ENCODE measurements around the gene ZNF546.

ZNF546 gene

DNA sequence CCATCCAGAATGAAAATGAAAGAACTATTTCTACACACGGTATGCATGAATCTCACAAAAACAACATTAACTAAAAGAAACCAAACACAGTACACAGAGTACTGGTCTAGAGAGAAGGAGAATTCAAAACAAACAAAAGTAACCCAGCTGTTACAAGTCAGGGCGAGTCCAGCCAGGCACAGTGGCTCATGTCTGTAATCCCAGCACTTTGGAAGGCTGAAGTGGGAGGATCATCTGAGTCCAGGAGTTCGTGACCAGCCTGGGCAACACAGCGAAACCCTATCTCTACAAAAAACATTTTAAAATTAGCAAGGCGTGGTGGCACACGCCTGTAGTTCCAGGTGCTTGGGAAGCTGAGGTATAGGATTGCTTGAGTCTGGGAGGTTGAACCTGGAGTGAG, 27.6 kb upstream of the ZNF546 start:
- no peaks in the 10 kb centered on the region for H3K9me3 ChIP-seq (ENCODE audit: insufficient read depth, low read depth, low read length)
- H3K4me1 ChIP-seq (ENCODE audit: insufficient read depth, low read length): 0 out of 2 replicates have a peak, but pooled peaks cover 3% of the 10 kb centered on the region
- peaks cover 23% of the 10 kb centered on the region for H3K36me3 ChIP-seq (ENCODE audit: insufficient read depth, low read depth, low read length)
- H3K4me3 ChIP-seq (ENCODE audit: low read length): no peak overlapping the region
- H3K9ac ChIP-seq (ENCODE audit: low read depth, low read length): no peak overlapping the region
- no peaks in the 10 kb centered on the region for H3K27me3 ChIP-seq (ENCODE audit: insufficient read depth, low read length)
- no peak overlapping the region for H3K27ac ChIP-seq (ENCODE audit: low read length)

DNA sequence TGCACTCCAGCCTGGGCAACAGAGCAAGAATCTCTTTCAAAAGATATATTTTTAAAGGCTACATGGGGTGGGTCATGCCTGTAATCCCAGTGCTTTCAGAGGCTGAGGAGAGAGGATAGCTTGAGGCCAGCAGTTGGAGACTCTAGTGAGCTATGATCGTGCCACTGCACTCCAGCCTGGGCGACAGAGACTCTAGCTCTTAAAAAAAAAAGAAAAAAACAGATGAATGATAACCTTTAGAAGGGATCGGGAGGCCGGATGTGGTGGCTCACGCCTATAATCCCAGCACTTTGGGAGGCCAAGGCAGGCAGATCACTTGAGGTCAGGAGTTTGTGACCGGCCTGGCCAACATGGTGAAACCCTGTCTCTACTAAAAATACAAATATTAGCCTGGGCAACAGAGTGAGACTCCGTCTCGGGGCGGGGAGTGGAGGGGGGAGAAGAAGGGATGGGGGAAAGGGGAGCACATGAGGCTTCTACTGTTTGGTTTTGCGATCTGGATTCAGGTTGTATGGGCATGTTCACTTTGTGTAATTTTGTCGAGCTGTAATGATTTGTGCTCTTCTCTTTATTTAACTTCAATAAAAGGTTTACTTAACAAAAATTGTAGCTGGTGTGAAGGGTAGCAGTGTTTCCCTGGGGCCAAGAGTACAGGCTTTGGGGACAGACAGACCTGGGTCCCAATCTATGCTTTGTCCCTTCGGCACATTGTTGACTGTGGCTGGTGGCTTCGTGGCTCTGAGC, 27.0 kb upstream of the ZNF546 start:
- Histone ChIP-seq H3K27ac (ENCODE audit: low read length) (no peak overlapping the region), H3K4me1 (ENCODE audit: insufficient read depth, low read length) (0 out of 2 replicates have a peak, but pooled peaks cover 3% of the 10 kb centered on the region), H3K27me3 (ENCODE audit: insufficient read depth, low read length) (no peaks in the 10 kb centered on the region), H3K36me3 (ENCODE audit: insufficient read depth, low read depth, low read length) (peaks cover 28% of the 10 kb centered on the region), H3K4me3 (ENCODE audit: low read length) (peak overlapping the region; percentile 81), H3K9me3 (ENCODE audit: insufficient read depth, low read depth, low read length) (no peaks in the 10 kb centered on the region), H3K9ac (ENCODE audit: low read depth, low read length) (peak overlapping the region; percentile 95)

DNA sequence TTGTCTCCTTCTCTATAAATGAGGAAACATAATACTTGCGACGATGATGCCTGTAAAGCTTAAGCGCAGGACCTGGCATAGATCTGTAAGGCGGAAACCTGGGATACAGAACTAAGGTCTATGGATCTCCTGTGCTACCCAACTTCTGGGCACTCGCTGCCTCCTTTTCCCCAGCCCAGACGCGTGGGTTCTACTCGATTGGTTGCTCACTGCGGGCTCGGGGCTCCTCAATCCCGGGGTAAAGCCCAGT, 26.5 kb upstream of the ZNF546 start:
- Histone ChIP-seq H3K36me3 (ENCODE audit: insufficient read depth, low read depth, low read length) (peaks cover 33% of the 10 kb centered on the region), H3K4me1 (ENCODE audit: insufficient read depth, low read length) (0 out of 2 replicates have a peak, but pooled peaks cover 3% of the 10 kb centered on the region), H3K27ac (ENCODE audit: low read length) (peak overlapping the region; percentile 33), H3K9ac (ENCODE audit: low read depth, low read length) (peak overlapping the region; percentile 95), H3K4me3 (ENCODE audit: low read length) (peak overlapping the region; percentile 81), H3K9me3 (ENCODE audit: insufficient read depth, low read depth, low read length) (no peaks in the 10 kb centered on the region), H3K27me3 (ENCODE audit: insufficient read depth, low read length) (no peaks in the 10 kb centered on the region)

- peak within 1 kb of the TSS; percentile 81 for H3K4me3 ChIP-seq (ENCODE audit: low read length)
- H3K27ac ChIP-seq (ENCODE audit: low read length): peak within 1 kb of the TSS; percentile 35
- no peaks in the 10 kb centered on the region for H3K9me3 ChIP-seq (ENCODE audit: insufficient read depth, low read depth, low read length)
- 0 out of 2 replicates have a peak, but pooled peaks cover 3% of the 10 kb centered on the region for H3K4me1 ChIP-seq (ENCODE audit: insufficient read depth, low read length)
- no peaks in the 10 kb centered on the region for H3K27me3 ChIP-seq (ENCODE audit: insufficient read depth, low read length)
- H3K9ac ChIP-seq (ENCODE audit: low read depth, low read length): peak within 1 kb of the TSS; percentile 95
- H3K36me3 ChIP-seq (ENCODE audit: insufficient read depth, low read depth, low read length): peaks cover 38% of the 10 kb centered on the region
Measured at GRCh38 chr19:39970675-39971379, 26.0 kb upstream of the ZNF546 start, which contains the start of gene PSMC4. Gene PSMC4 (plus strand): TSS chr19:39971165. CDS start chr19:39971203, 38 bp downstream.

GRCh38 chr19:39971380-39972035, 25.4 kb upstream of the ZNF546 start:
- Histone ChIP-seq H3K4me3 (ENCODE audit: low read length) (peak overlapping the region; percentile 81), H3K4me1 (ENCODE audit: insufficient read depth, low read length) (0 out of 2 replicates have a peak, but pooled peaks cover 3% of the 10 kb centered on the region), H3K36me3 (ENCODE audit: insufficient read depth, low read depth, low read length) (peaks cover 38% of the 10 kb centered on the region), H3K9ac (ENCODE audit: low read depth, low read length) (peak overlapping the region; percentile 90), H3K27ac (ENCODE audit: low read length) (peak overlapping the region; percentile 35), H3K9me3 (ENCODE audit: insufficient read depth, low read depth, low read length) (no peaks in the 10 kb centered on the region), H3K27me3 (ENCODE audit: insufficient read depth, low read length) (no peaks in the 10 kb centered on the region)

GRCh38 chr19:39974377-39975155, 22.3 kb upstream of the ZNF546 start:
- Histone ChIP-seq H3K27me3 (ENCODE audit: insufficient read depth, low read length) (no peaks in the 10 kb centered on the region), H3K9me3 (ENCODE audit: insufficient read depth, low read depth, low read length) (no peaks in the 10 kb centered on the region), H3K4me1 (ENCODE audit: insufficient read depth, low read length) (0 out of 2 replicates have a peak, but pooled peaks cover 3% of the 10 kb centered on the region), H3K9ac (ENCODE audit: low read depth, low read length) (no peak overlapping the region), H3K36me3 (ENCODE audit: insufficient read depth, low read depth, low read length) (peaks cover 67% of the 10 kb centered on the region), H3K27ac (ENCODE audit: low read length) (no peak overlapping the region), H3K4me3 (ENCODE audit: low read length) (no peak overlapping the region)

DNA sequence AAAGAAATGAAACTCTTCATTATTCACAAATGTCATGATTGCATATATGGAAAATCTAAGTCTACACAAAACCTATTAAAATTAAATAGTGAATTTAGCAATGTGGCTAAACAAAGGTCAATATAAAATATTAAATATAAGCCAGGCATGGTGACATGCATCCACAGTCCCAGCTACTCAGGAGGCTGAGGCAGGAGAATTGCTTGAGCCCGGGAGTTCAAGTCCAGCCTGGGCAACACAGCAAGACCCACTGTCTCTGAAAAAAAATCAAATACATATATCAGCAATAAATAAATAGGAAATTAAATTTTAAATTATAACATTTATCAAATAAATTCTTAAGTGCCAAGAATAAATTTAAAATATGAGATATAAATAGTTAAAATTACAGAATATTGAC, 14.0 kb upstream of the ZNF546 start:
- no peaks in the 10 kb centered on the region for H3K4me1 ChIP-seq (ENCODE audit: insufficient read depth, low read length)
- H3K9ac ChIP-seq (ENCODE audit: low read depth, low read length): no peak overlapping the region
- H3K27me3 ChIP-seq (ENCODE audit: insufficient read depth, low read length): no peaks in the 10 kb centered on the region
- peaks cover 60% of the 10 kb centered on the region for H3K36me3 ChIP-seq (ENCODE audit: insufficient read depth, low read depth, low read length)
- no peak overlapping the region for H3K4me3 ChIP-seq (ENCODE audit: low read length)
- H3K27ac ChIP-seq (ENCODE audit: low read length): no peak overlapping the region
- H3K9me3 ChIP-seq (ENCODE audit: insufficient read depth, low read depth, low read length): peaks cover 25% of the 10 kb centered on the region

- Histone ChIP-seq H3K9me3 (ENCODE audit: insufficient read depth, low read depth, low read length) (peaks cover 25% of the 10 kb centered on the region), H3K9ac (ENCODE audit: low read depth, low read length) (no peak overlapping the region), H3K36me3 (ENCODE audit: insufficient read depth, low read depth, low read length) (peaks cover 51% of the 10 kb centered on the region), H3K27me3 (ENCODE audit: insufficient read depth, low read length) (no peaks in the 10 kb centered on the region), H3K4me3 (ENCODE audit: low read length) (no peak overlapping the region), H3K27ac (ENCODE audit: low read length) (no peak overlapping the region), H3K4me1 (ENCODE audit: insufficient read depth, low read length) (no peaks in the 10 kb centered on the region)
Measured at GRCh38 chr19:39983695-39984300, 13.1 kb upstream of the ZNF546 start.

- no peak overlapping the region for H3K4me3 ChIP-seq (ENCODE audit: low read length)
- H3K27me3 ChIP-seq (ENCODE audit: insufficient read depth, low read length): no peaks in the 10 kb centered on the region
- peaks cover 25% of the 10 kb centered on the region for H3K9me3 ChIP-seq (ENCODE audit: insufficient read depth, low read depth, low read length)
- no peak overlapping the region for H3K27ac ChIP-seq (ENCODE audit: low read length)
- no peak overlapping the region for H3K9ac ChIP-seq (ENCODE audit: low read depth, low read length)
- H3K4me1 ChIP-seq (ENCODE audit: insufficient read depth, low read length): no peaks in the 10 kb centered on the region
- H3K36me3 ChIP-seq (ENCODE audit: insufficient read depth, low read depth, low read length): peaks cover 22% of the 10 kb centered on the region
Measured at GRCh38 chr19:39986643-39987042, 10.2 kb upstream of the ZNF546 start.

- Histone ChIP-seq H3K27me3 (ENCODE audit: insufficient read depth, low read length) (no peaks in the 10 kb centered on the region), H3K9ac (ENCODE audit: low read depth, low read length) (no peak overlapping the region), H3K4me3 (ENCODE audit: low read length) (no peak overlapping the region), H3K27ac (ENCODE audit: low read length) (no peak overlapping the region), H3K9me3 (ENCODE audit: insufficient read depth, low read depth, low read length) (peaks cover 25% of the 10 kb centered on the region), H3K4me1 (ENCODE audit: insufficient read depth, low read length) (no peaks in the 10 kb centered on the region), H3K36me3 (ENCODE audit: insufficient read depth, low read depth, low read length) (peaks cover 18% of the 10 kb centered on the region)
Measured at GRCh38 chr19:39987167-39987566, 9.7 kb upstream of the ZNF546 start.

DNA sequence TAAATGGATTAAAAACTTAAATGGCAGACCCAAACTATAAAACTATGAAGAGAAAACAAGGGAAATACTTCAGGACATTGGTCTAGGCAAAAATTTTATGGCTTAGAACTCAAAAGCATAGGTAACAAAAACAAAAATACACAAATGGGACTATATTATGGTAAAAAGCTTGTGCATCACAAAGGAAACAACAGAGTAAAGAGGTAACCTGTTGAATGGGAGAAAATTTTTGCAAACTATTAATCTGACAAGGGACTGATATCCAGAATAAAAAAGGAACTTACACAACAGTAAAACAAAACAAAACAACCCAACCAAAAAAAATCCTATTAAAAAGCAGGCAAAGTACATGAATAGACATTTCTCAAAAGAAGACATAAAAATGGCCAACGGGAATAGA, 9.3 kb upstream of the ZNF546 start:
- H3K4me1 ChIP-seq (ENCODE audit: insufficient read depth, low read length): no peaks in the 10 kb centered on the region
- H3K9ac ChIP-seq (ENCODE audit: low read depth, low read length): no peak overlapping the region
- peaks cover 14% of the 10 kb centered on the region for H3K36me3 ChIP-seq (ENCODE audit: insufficient read depth, low read depth, low read length)
- H3K27me3 ChIP-seq (ENCODE audit: insufficient read depth, low read length): no peaks in the 10 kb centered on the region
- H3K9me3 ChIP-seq (ENCODE audit: insufficient read depth, low read depth, low read length): peaks cover 25% of the 10 kb centered on the region
- no peak overlapping the region for H3K27ac ChIP-seq (ENCODE audit: low read length)
- H3K4me3 ChIP-seq (ENCODE audit: low read length): no peak overlapping the region
